Measurements from ENCODE around the gene SERINC3. TPM values are rescaled to one million over a fixed set of nuclear protein-coding genes. Genes with fewer than 3 reads are reported as not detected.

The SERINC3 gene
- total RNA-seq, 2 experiments from 2014 or later, result 90.8 to 93.3 TPM

GRCh38 chr20:44497761-44498160 lies 24.1 kb downstream of the SERINC3 start:
- Mint-ChIP-seq H3K27me3 (no peaks in the 10 kb centered on the region), H3K9me3 (no peaks in the 10 kb centered on the region), H3K27ac (no peak overlapping the region), H3K4me1 (peaks cover 29% of the 10 kb centered on the region), H3K4me3 (no peak overlapping the region), H3K36me3 (ENCODE audit: low read depth) (peaks cover 85% of the 10 kb centered on the region)
- POLR2A ChIA-PET, result no interaction called here
- no peak for DNase-seq
- CTCF ChIA-PET, result no interaction called here

GRCh38 chr20:44496976-44497375 lies 24.9 kb downstream of the SERINC3 start:
- POLR2A ChIA-PET, result no interaction called here
- Mint-ChIP-seq H3K9me3 (no peaks in the 10 kb centered on the region), H3K4me3 (no peak overlapping the region), H3K27ac (no peak overlapping the region), H3K36me3 (ENCODE audit: low read depth) (peaks cover 87% of the 10 kb centered on the region), H3K4me1 (peaks cover 36% of the 10 kb centered on the region), H3K27me3 (no peaks in the 10 kb centered on the region)
- CTCF ChIA-PET, result no interaction called here
- no peak for DNase-seq

- no peak for DNase-seq
- Mint-ChIP-seq H3K9me3 (no peaks in the 10 kb centered on the region), H3K4me3 (no peak overlapping the region), H3K27ac (peak overlapping the region; percentile 64), H3K4me1 (peaks cover 45% of the 10 kb centered on the region), H3K36me3 (ENCODE audit: low read depth) (peaks cover 86% of the 10 kb centered on the region), H3K27me3 (no peaks in the 10 kb centered on the region)
- CTCF ChIA-PET, result no interaction called here
- POLR2A ChIA-PET, result interaction anchor here (1.2 to 2.5 kb wide), 3 partner anchors 8 to 26 kb away, joined by 3 to 6 read pairs (median 6); partner anchors contain the start of genes SERINC3 and TTPAL
Observed at GRCh38 chr20:44495802-44496481, 25.9 kb downstream of the SERINC3 start.

DNA sequence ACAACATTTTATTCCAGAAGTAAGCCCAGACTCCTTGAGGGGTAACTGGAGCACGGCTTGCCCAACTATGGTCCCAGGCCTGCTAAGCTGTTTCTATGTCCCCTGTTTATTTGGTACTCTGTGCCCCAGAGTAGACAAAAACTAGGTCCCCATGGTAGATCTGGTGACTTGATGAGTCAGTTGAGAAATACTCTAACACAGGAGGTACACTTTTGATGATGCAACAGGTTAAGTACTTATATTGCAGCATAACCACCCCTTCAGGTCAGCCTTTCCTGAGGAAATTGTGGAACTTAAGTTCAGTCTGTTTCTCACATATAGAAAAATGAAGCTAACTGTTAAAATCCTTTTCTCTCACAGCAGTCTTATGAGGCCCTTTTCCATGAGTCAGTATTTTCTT lies 26.6 kb downstream of the SERINC3 start:
- POLR2A ChIA-PET, result interaction anchor here (1.2 to 2.5 kb wide), 3 partner anchors 8 to 26 kb away, joined by 3 to 6 read pairs (median 6); partner anchors contain the start of genes SERINC3 and TTPAL
- Mint-ChIP-seq H3K36me3 (ENCODE audit: low read depth) (peaks cover 84% of the 10 kb centered on the region), H3K9me3 (no peaks in the 10 kb centered on the region), H3K4me1 (peaks cover 48% of the 10 kb centered on the region), H3K27ac (peak overlapping the region; percentile 64), H3K27me3 (no peaks in the 10 kb centered on the region), H3K4me3 (no peak overlapping the region)
- no peak for DNase-seq
- CTCF ChIA-PET, result no interaction called here

DNA sequence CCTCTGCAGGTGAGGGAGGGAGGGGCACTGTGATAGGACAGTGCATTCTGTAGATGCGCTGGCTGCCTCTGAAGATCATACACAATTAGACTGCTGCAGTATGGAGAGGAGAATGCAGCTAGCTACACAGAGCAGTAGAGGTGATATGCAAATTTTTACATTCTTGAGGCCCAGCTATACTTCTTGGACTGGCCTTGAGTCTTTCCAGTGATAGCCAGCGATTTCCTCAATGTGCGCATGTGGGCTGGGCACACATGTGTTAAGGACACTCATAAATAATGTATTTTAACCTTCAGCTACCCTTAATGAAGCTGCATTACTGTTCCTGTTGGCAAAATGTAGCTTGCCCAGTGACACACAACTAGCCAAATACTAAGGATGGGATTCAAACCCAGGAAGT lies 27.2 kb downstream of the SERINC3 start:
- no peak overlapping the region for H3K4me3 Mint-ChIP-seq
- peaks cover 82% of the 10 kb centered on the region for H3K36me3 Mint-ChIP-seq (ENCODE audit: low read depth)
- H3K4me1 Mint-ChIP-seq, result peaks cover 51% of the 10 kb centered on the region
- DNase-seq, result no peak
- ChIA-PET CTCF (interaction anchor here (0.7 kb wide), 1 partner anchor 19 kb away, joined by 3 read pairs; the partner anchor contains the start of gene TTPAL), POLR2A (interaction anchor here (1.2 to 2.5 kb wide), 3 partner anchors 9 to 27 kb away, joined by 3 to 6 read pairs (median 6); partner anchors contain the start of genes SERINC3 and TTPAL)
- no peaks in the 10 kb centered on the region for H3K27me3 Mint-ChIP-seq
- no peaks in the 10 kb centered on the region for H3K9me3 Mint-ChIP-seq
- peak overlapping the region; percentile 64 for H3K27ac Mint-ChIP-seq

DNA sequence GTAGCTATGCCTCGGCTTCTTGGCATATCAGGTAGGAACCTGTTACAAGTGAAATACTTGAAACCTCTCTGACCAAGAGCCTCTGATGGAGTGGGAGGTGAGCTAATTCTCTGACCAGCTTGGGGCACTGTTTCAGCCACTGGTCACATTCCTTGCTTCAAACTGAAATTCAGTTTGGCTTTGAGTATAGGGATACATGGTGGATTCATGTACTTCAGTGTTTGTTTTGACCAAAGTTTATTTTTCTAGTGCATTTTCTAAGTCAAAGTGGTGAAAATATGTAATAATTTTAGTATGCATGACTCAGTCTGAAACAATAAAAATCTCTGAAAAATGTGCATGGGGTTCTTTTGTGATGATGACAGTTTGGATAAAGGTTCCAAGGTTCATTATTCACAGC lies 27.6 kb downstream of the SERINC3 start:
- Mint-ChIP-seq H3K9me3 (no peaks in the 10 kb centered on the region), H3K4me1 (peaks cover 53% of the 10 kb centered on the region), H3K27me3 (no peaks in the 10 kb centered on the region), H3K36me3 (ENCODE audit: low read depth) (peaks cover 83% of the 10 kb centered on the region), H3K4me3 (no peak overlapping the region), H3K27ac (no peak overlapping the region)
- ChIA-PET CTCF (interaction anchor here (0.7 kb wide), 1 partner anchor 19 kb away, joined by 3 read pairs; the partner anchor contains the start of gene TTPAL), POLR2A (interaction anchor here (0.9 to 2.5 kb wide), 3 partner anchors 9 to 18 kb away, joined by 3 to 6 read pairs (median 6); partner anchors contain the start of gene TTPAL)
- DNase-seq, result no peak

GRCh38 chr20:44491635-44492395 lies 30.1 kb downstream of the SERINC3 start:
- Mint-ChIP-seq H3K4me1 (peaks cover 43% of the 10 kb centered on the region), H3K9me3 (no peaks in the 10 kb centered on the region), H3K27me3 (no peaks in the 10 kb centered on the region), H3K4me3 (no peak overlapping the region), H3K36me3 (ENCODE audit: low read depth) (peaks cover 71% of the 10 kb centered on the region), H3K27ac (peak overlapping the region; percentile 58)
- no peak for DNase-seq
- ChIA-PET POLR2A (interaction anchor here (1.1 kb wide), 1 partner anchor 16 kb away, joined by 3 read pairs; no protein-coding TSS in a partner anchor), CTCF (interaction anchor here (1.3 kb wide), 1 partner anchor 16 kb away, joined by 3 read pairs; the partner anchor contains the start of gene TTPAL)

DNA sequence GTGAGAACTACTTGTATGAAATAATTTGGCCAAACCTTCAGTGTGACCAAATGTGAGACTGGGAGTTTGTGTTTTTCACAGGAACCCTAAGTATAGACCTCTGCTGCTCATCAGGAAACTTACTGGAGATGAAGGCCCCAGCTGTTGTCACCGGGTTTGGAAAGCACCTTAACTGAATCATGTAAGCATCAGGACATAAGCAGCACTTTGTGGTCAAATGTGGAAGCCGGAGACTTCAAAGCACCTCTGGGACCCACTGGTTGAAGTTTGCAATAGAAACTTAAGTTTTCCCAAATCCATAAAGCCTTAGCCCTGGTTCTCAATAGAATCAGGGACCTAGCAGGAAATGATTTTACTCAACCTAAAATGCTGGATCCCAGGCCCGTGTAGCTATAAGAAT lies 31.9 kb downstream of the SERINC3 start:
- ChIA-PET CTCF (interaction anchor here (2.0 kb wide), 1 partner anchor 14 kb away, joined by 5 read pairs; the partner anchor contains the start of gene TTPAL), POLR2A (interaction anchor here (1.4 kb wide), 1 partner anchor 14 kb away, joined by 7 read pairs; the partner anchor contains the start of gene TTPAL)
- Mint-ChIP-seq H3K27me3 (no peaks in the 10 kb centered on the region), H3K4me1 (peaks cover 31% of the 10 kb centered on the region), H3K4me3 (no peak overlapping the region), H3K36me3 (ENCODE audit: low read depth) (peaks cover 57% of the 10 kb centered on the region), H3K27ac (no peak overlapping the region), H3K9me3 (no peaks in the 10 kb centered on the region)
- DNase-seq, result no peak

DNA sequence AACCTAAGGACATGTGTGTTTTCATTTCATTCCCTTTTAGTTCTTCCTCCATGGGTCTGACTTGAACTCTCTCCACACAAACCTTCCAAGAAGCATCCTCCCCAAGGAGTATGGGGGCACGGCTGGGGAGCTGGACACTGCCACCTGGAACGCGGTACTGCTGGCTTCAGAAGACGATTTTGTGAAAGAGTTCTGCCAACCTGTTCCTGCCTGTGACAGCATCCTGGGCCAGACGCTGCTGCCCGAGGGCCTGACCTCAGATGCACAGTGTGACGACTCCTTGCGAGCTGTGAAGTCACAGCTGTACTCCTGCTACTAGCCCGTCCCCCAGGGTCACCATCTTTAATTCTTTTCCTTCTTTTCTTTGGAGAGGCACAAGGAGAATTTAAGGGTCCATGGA lies 32.6 kb downstream of the SERINC3 start:
- H3K4me1 Mint-ChIP-seq, result peaks cover 26% of the 10 kb centered on the region

GRCh38 chr20:44488551-44488950 lies 33.3 kb downstream of the SERINC3 start:
- no peak for DNase-seq
- peaks cover 26% of the 10 kb centered on the region for H3K4me1 Mint-ChIP-seq
- H3K27me3 Mint-ChIP-seq, result no peaks in the 10 kb centered on the region
- CTCF ChIA-PET, result no interaction called here
- H3K4me3 Mint-ChIP-seq, result no peak overlapping the region
- H3K9me3 Mint-ChIP-seq, result no peaks in the 10 kb centered on the region
- POLR2A ChIA-PET, result interaction anchor here (1.0 kb wide), 1 partner anchor 13 kb away, joined by 3 read pairs; the partner anchor contains the start of gene TTPAL
- peaks cover 53% of the 10 kb centered on the region for H3K36me3 Mint-ChIP-seq (ENCODE audit: low read depth)
- H3K27ac Mint-ChIP-seq, result peak overlapping the region; percentile 2

More for the DNA sequence above, 32.6 kb downstream of the SERINC3 start:
- CTCF ChIA-PET, result interaction anchor here (2.0 kb wide), 1 partner anchor 14 kb away, joined by 5 read pairs; the partner anchor contains the start of gene TTPAL
- POLR2A ChIA-PET, result interaction anchor here (1.4 kb wide), 1 partner anchor 13 kb away, joined by 7 read pairs; the partner anchor contains the start of gene TTPAL
- no peaks in the 10 kb centered on the region for H3K9me3 Mint-ChIP-seq
- H3K4me3 Mint-ChIP-seq, result no peak overlapping the region
- no peaks in the 10 kb centered on the region for H3K27me3 Mint-ChIP-seq
- DNase-seq, result no peak
- no peak overlapping the region for H3K27ac Mint-ChIP-seq
- H3K36me3 Mint-ChIP-seq (ENCODE audit: low read depth), result peaks cover 53% of the 10 kb centered on the region

DNA sequence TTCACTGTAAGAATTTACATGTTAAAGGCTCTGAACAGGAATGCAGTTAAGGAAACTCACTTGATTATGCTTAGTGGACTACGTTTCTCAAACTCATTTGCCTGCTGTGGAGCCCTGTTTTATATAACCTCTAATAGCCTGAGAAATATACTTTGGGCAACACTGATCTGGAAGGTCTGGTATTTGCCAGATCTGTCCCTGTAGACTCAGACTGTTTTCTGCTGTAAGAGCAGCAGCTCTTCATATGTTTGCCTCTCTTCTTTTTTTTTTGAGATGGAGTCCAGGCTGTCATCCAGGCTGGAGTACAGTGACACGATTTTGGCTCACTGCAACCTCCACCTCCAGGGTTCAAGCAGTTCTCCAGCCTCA lies 36.1 kb downstream of the SERINC3 start:
- POLR2A ChIA-PET, result interaction anchor here (1.1 kb wide), 1 partner anchor 10 kb away, joined by 6 read pairs; the partner anchor contains the start of gene TTPAL
- no peak overlapping the region for H3K4me3 Mint-ChIP-seq
- H3K36me3 Mint-ChIP-seq (ENCODE audit: low read depth), result peaks cover 51% of the 10 kb centered on the region

GRCh38 chr20:44485078-44485829 lies 36.6 kb downstream of the SERINC3 start:
- H3K4me1 Mint-ChIP-seq, result peaks cover 7% of the 10 kb centered on the region
- H3K27me3 Mint-ChIP-seq, result no peaks in the 10 kb centered on the region
- ChIA-PET CTCF (interaction anchor here (0.9 to 1.0 kb wide), 2 partner anchors 23 to 125 kb away, joined by 3 to 4 read pairs; no protein-coding TSS in a partner anchor), POLR2A (interaction anchor here (1.1 kb wide), 1 partner anchor 9 kb away, joined by 6 read pairs; the partner anchor contains the start of gene TTPAL)
- peaks cover 53% of the 10 kb centered on the region for H3K36me3 Mint-ChIP-seq (ENCODE audit: low read depth)
- no peaks in the 10 kb centered on the region for H3K9me3 Mint-ChIP-seq
- H3K27ac Mint-ChIP-seq, result no peak overlapping the region
- H3K4me3 Mint-ChIP-seq, result no peak overlapping the region
- DNase-seq, result no peak

More for the DNA sequence above, 36.1 kb downstream of the SERINC3 start:
- no peaks in the 10 kb centered on the region for H3K9me3 Mint-ChIP-seq
- CTCF ChIA-PET, result interaction anchor here (1.0 kb wide), 1 partner anchor 124 kb away, joined by 4 read pairs; no protein-coding TSS in a partner anchor
- no peak for DNase-seq
- H3K27ac Mint-ChIP-seq, result no peak overlapping the region
- no peaks in the 10 kb centered on the region for H3K27me3 Mint-ChIP-seq
- peaks cover 10% of the 10 kb centered on the region for H3K4me1 Mint-ChIP-seq
